ENCODE measurements around the gene SPC25.

Gene SPC25

GRCh38 chr2:168916331-168916675 is 26.1 kb upstream of the SPC25 start:
- H3K27me3 Mint-ChIP-seq, result peaks cover 52% of the 10 kb centered on the region
- DNase-seq (ENCODE audit: low spot score in 2 of 2) (no peak), ATAC-seq (replicated peaks; ENCODE audit: extremely low read depth, poor library complexity, severe bottlenecking) (no peak)
- H3K4me3 Mint-ChIP-seq, result no peak overlapping the region
- H3K4me1 Mint-ChIP-seq, result no peaks in the 10 kb centered on the region
- no peak overlapping the region for H3K27ac Mint-ChIP-seq (ENCODE audit: low read depth)
- no peaks in the 10 kb centered on the region for H3K9me3 Mint-ChIP-seq
- no peaks in the 10 kb centered on the region for H3K36me3 Mint-ChIP-seq (ENCODE audit: insufficient read depth)

DNA sequence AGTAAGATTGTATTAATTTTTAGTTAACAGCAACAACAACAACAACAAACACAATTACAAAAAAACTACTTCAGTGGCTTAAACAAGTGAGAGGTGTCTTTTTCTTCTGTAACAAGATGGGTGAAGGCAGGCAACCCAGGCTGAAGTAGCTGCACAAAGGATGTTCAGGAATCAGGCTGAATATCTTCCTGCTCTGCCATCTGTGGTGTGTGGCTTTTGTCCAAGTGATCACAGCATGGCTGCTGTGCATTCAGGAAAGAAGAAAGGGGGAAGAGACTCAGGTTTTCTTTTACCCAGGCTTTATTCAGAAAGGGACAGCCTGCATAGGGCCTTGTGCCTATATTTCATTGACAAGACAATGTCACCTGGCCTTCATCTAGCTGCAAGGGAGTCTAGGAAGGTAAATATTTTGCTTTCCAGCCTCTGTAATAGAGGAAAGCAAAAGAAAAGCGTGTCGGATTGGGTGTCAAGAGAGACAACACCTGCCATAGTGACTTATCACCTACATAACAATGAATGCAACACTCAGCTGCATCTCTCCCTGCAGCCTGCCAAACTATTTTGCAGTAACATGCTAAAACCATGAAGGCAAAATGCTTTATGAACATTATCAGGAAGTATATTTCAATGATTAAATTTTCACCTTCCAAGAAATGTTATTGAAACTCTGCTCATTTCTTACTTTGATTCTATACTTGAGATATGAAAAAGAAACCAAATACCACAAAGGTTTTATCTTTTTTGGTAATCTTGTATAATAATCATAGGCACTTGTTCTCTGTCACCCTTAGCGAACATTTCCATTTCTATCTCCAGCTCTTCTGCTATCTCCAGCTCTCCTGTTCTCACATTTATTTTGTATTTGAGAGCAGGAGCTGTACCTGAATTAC is 25.5 kb upstream of the SPC25 start:
- Mint-ChIP-seq H3K9me3 (no peaks in the 10 kb centered on the region), H3K36me3 (ENCODE audit: insufficient read depth) (no peaks in the 10 kb centered on the region), H3K4me3 (no peak overlapping the region), H3K27ac (ENCODE audit: low read depth) (no peak overlapping the region), H3K4me1 (no peaks in the 10 kb centered on the region), H3K27me3 (peaks cover 48% of the 10 kb centered on the region)
- ATAC-seq (replicated peaks; ENCODE audit: extremely low read depth, poor library complexity, severe bottlenecking) (no peak), DNase-seq (ENCODE audit: low spot score in 2 of 2) (no peak)

GRCh38 chr2:168913495-168913894 is 23.3 kb upstream of the SPC25 start:
- Mint-ChIP-seq H3K27ac (ENCODE audit: low read depth) (no peak overlapping the region), H3K4me1 (no peaks in the 10 kb centered on the region), H3K4me3 (no peak overlapping the region), H3K36me3 (ENCODE audit: insufficient read depth) (no peaks in the 10 kb centered on the region), H3K9me3 (no peaks in the 10 kb centered on the region), H3K27me3 (peaks cover 39% of the 10 kb centered on the region)
- ATAC-seq (replicated peaks; ENCODE audit: extremely low read depth, poor library complexity, severe bottlenecking) (no peak), DNase-seq (ENCODE audit: low spot score in 2 of 2) (no peak)

DNA sequence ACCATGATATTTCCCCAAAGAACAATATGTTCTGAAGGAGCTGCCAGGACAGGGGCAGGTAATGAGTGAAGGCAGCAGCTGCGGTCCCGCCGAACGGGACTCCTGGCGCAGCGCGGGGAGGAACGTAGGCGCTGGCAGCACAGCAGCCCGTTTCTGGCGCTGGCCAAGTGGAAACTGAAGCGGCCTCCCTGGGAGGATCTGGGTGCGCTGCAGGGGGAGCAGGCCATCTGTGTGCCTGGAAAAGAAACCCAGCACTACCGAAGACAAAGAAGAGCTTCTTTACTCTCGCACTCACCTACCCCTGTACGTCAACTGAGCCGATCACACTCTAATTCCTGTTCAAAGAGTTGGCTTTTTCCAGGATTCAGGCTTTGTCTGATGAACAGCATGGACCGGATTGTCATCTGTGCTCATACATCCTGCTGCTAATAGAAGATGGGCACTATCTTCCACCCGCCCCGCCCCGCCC is 22.7 kb upstream of the SPC25 start:
- H3K4me3 Mint-ChIP-seq, result no peak overlapping the region

DNA sequence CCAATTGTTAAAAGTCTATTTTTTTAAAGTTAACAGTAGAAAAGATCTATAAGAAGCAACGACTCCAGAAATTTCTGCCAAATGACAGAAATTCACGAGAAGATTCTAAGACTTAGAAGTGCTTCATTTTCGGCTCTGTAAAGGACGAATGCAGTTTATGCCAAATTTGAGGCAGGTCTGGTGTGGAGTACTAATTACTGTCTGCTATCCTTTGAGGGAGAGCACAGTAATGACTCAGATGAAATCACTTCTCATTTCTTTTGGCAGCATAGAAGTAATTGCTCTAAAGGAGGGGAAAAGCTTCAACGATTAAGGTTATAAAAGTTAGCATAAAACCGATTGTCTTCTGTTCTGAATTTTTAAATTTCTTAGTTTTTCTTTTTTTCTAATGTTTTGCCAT is 22.2 kb upstream of the SPC25 start:
- Mint-ChIP-seq H3K27me3 (peaks cover 46% of the 10 kb centered on the region), H3K36me3 (ENCODE audit: insufficient read depth) (no peaks in the 10 kb centered on the region), H3K4me3 (no peak overlapping the region), H3K27ac (ENCODE audit: low read depth) (no peak overlapping the region), H3K9me3 (no peaks in the 10 kb centered on the region), H3K4me1 (no peaks in the 10 kb centered on the region)
- DNase-seq (ENCODE audit: low spot score in 2 of 2) (no peak), ATAC-seq (replicated peaks; ENCODE audit: extremely low read depth, poor library complexity, severe bottlenecking) (no peak)

More for the DNA sequence above, 22.7 kb upstream of the SPC25 start:
- no peak for DNase-seq (ENCODE audit: low spot score in 2 of 2)
- H3K9me3 Mint-ChIP-seq, result no peaks in the 10 kb centered on the region
- ATAC-seq (replicated peaks; ENCODE audit: extremely low read depth, poor library complexity, severe bottlenecking), result no peak
- no peaks in the 10 kb centered on the region for H3K36me3 Mint-ChIP-seq (ENCODE audit: insufficient read depth)
- H3K27ac Mint-ChIP-seq (ENCODE audit: low read depth), result no peak overlapping the region
- peaks cover 41% of the 10 kb centered on the region for H3K27me3 Mint-ChIP-seq
- no peaks in the 10 kb centered on the region for H3K4me1 Mint-ChIP-seq

GRCh38 chr2:168910330-168910729 is 20.1 kb upstream of the SPC25 start:
- H3K36me3 Mint-ChIP-seq (ENCODE audit: insufficient read depth), result no peaks in the 10 kb centered on the region
- H3K9me3 Mint-ChIP-seq, result no peaks in the 10 kb centered on the region
- peaks cover 64% of the 10 kb centered on the region for H3K27me3 Mint-ChIP-seq
- no peak for DNase-seq (ENCODE audit: low spot score in 2 of 2)
- H3K27ac Mint-ChIP-seq (ENCODE audit: low read depth), result no peak overlapping the region
- no peaks in the 10 kb centered on the region for H3K4me1 Mint-ChIP-seq
- H3K4me3 Mint-ChIP-seq, result no peak overlapping the region
- ATAC-seq (replicated peaks; ENCODE audit: extremely low read depth, poor library complexity, severe bottlenecking), result no peak

- Mint-ChIP-seq H3K36me3 (ENCODE audit: insufficient read depth) (no peaks in the 10 kb centered on the region), H3K27me3 (peaks cover 53% of the 10 kb centered on the region), H3K4me3 (no peak overlapping the region), H3K9me3 (no peaks in the 10 kb centered on the region), H3K4me1 (no peaks in the 10 kb centered on the region), H3K27ac (ENCODE audit: low read depth) (no peak overlapping the region)
- ATAC-seq (replicated peaks; ENCODE audit: extremely low read depth, poor library complexity, severe bottlenecking) (no peak), DNase-seq (ENCODE audit: low spot score in 2 of 2) (no peak)
Observed at GRCh38 chr2:168907940-168908662, 17.9 kb upstream of the SPC25 start.

GRCh38 chr2:168904358-168904757 is 14.1 kb upstream of the SPC25 start:
- peaks cover 62% of the 10 kb centered on the region for H3K27me3 Mint-ChIP-seq
- H3K4me3 Mint-ChIP-seq, result no peak overlapping the region
- ATAC-seq (replicated peaks; ENCODE audit: extremely low read depth, poor library complexity, severe bottlenecking), result no peak
- no peaks in the 10 kb centered on the region for H3K36me3 Mint-ChIP-seq (ENCODE audit: insufficient read depth)
- H3K9me3 Mint-ChIP-seq, result no peaks in the 10 kb centered on the region
- DNase-seq (ENCODE audit: low spot score in 2 of 2), result no peak
- H3K27ac Mint-ChIP-seq (ENCODE audit: low read depth), result no peak overlapping the region
- no peaks in the 10 kb centered on the region for H3K4me1 Mint-ChIP-seq

GRCh38 chr2:168903888-168904287 is 13.7 kb upstream of the SPC25 start:
- no peak overlapping the region for H3K4me3 Mint-ChIP-seq
- no peaks in the 10 kb centered on the region for H3K4me1 Mint-ChIP-seq
- H3K36me3 Mint-ChIP-seq (ENCODE audit: insufficient read depth), result no peaks in the 10 kb centered on the region
- no peaks in the 10 kb centered on the region for H3K9me3 Mint-ChIP-seq
- DNase-seq (ENCODE audit: low spot score in 2 of 2) (no peak), ATAC-seq (replicated peaks; ENCODE audit: extremely low read depth, poor library complexity, severe bottlenecking) (no peak)
- no peak overlapping the region for H3K27ac Mint-ChIP-seq (ENCODE audit: low read depth)
- peaks cover 62% of the 10 kb centered on the region for H3K27me3 Mint-ChIP-seq

GRCh38 chr2:168901003-168901402 is 10.8 kb upstream of the SPC25 start, which contains the start of gene G6PC2:
Gene G6PC2 (plus strand): TSS chr2:168901291. CDS start chr2:168901332, 41 bp downstream.
- H3K27ac Mint-ChIP-seq (ENCODE audit: low read depth), result no peak within 1 kb of the TSS
- H3K27me3 Mint-ChIP-seq, result peaks cover 44% of the 10 kb centered on the region
- ATAC-seq (replicated peaks; ENCODE audit: extremely low read depth, poor library complexity, severe bottlenecking) (no peak), DNase-seq (ENCODE audit: low spot score in 2 of 2) (no peak)
- no peaks in the 10 kb centered on the region for H3K4me1 Mint-ChIP-seq
- no peaks in the 10 kb centered on the region for H3K36me3 Mint-ChIP-seq (ENCODE audit: insufficient read depth)
- no peak within 1 kb of the TSS for H3K4me3 Mint-ChIP-seq
- no peaks in the 10 kb centered on the region for H3K9me3 Mint-ChIP-seq

DNA sequence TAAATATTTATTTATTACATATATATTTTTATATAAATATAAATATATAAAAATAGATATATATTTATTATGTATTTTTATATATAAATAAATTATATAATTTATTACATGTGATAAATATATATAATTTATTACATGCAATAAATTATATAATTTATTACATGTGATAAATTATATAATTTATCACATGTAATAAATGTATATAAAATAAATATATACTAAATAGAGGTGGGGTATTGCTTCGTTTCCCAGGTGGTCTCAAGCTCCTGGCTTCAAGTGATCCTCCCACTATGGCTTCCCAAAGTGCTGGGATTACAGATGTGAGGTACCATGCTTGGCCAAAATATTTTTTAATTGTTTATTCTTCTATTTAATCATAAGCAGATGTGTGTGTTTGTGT is 7.2 kb upstream of the SPC25 start:
- H3K9me3 Mint-ChIP-seq, result no peaks in the 10 kb centered on the region
- no peak for ATAC-seq (replicated peaks; ENCODE audit: extremely low read depth, poor library complexity, severe bottlenecking)
- H3K27me3 Mint-ChIP-seq, result peaks cover 36% of the 10 kb centered on the region

GRCh38 chr2:168896783-168897182 is 6.6 kb upstream of the SPC25 start:
- no peaks in the 10 kb centered on the region for H3K9me3 Mint-ChIP-seq
- no peaks in the 10 kb centered on the region for H3K36me3 Mint-ChIP-seq (ENCODE audit: insufficient read depth)
- no peak for ATAC-seq (replicated peaks; ENCODE audit: extremely low read depth, poor library complexity, severe bottlenecking)
- no peak overlapping the region for H3K27ac Mint-ChIP-seq (ENCODE audit: low read depth)
- no peak for DNase-seq (ENCODE audit: low spot score in 2 of 2)
- H3K4me3 Mint-ChIP-seq, result no peak overlapping the region
- H3K4me1 Mint-ChIP-seq, result no peaks in the 10 kb centered on the region
- peaks cover 30% of the 10 kb centered on the region for H3K27me3 Mint-ChIP-seq

More for the DNA sequence above, 7.2 kb upstream of the SPC25 start:
- no peaks in the 10 kb centered on the region for H3K36me3 Mint-ChIP-seq (ENCODE audit: insufficient read depth)
- DNase-seq (ENCODE audit: low spot score in 2 of 2), result no peak
- no peaks in the 10 kb centered on the region for H3K4me1 Mint-ChIP-seq
- no peak overlapping the region for H3K4me3 Mint-ChIP-seq
- no peak overlapping the region for H3K27ac Mint-ChIP-seq (ENCODE audit: low read depth)

DNA sequence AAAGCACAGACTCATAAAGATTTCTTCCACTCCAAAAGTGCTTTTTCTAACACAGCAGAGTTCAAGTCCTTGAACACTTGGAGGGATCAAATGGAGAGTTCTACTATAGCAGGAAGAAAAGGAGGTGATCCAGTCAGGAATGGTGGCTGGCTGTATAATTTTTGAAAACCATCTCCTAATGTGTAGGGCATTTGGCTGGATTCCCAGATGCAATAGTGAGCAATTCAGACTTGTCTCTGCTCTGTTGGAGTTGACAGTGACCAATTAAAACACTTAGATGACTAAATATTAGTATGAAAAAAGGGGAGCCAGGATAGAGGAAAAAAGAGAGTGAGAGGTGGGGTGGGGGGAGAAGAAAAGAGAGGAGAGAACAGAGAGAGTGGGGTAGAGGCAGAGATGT is 5.5 kb upstream of the SPC25 start:
- no peak for ATAC-seq (replicated peaks; ENCODE audit: extremely low read depth, poor library complexity, severe bottlenecking)
- H3K27me3 Mint-ChIP-seq, result peaks cover 20% of the 10 kb centered on the region
- DNase-seq (ENCODE audit: low spot score in 2 of 2), result no peak
- no peaks in the 10 kb centered on the region for H3K4me1 Mint-ChIP-seq
- H3K36me3 Mint-ChIP-seq (ENCODE audit: insufficient read depth), result no peaks in the 10 kb centered on the region
- no peak overlapping the region for H3K4me3 Mint-ChIP-seq
- H3K9me3 Mint-ChIP-seq, result no peaks in the 10 kb centered on the region
- H3K27ac Mint-ChIP-seq (ENCODE audit: low read depth), result no peak overlapping the region

Measured in central memory CD8-positive, alpha-beta T cell (primary cell).